ENCODE data around the gene PTTG2. TPM values are rescaled to one million over a fixed set of nuclear protein-coding genes. Genes with fewer than 3 reads are reported as not detected.

Gene PTTG2
- polyA plus RNA-seq, 1 donor (not counting 4 experiments of a cell fraction or from before 2014, with no cell fraction given) = not detected

- DNase-seq (ENCODE audit: low read depth, low spot score) (no peak), FAIRE-seq (no peak)
- no peak overlapping the region for H3K27ac ChIP-seq (ENCODE audit: control insufficient read depth, insufficient read depth, low read length)
- no peaks in the 10 kb centered on the region for H3K79me2 ChIP-seq (ENCODE audit: control insufficient read depth, insufficient read depth, low read length)
- H3K4me2 ChIP-seq (ENCODE audit: control insufficient read depth, extremely low read depth, insufficient read depth, low read depth, low read length) = no peak overlapping the region
- H2AFZ ChIP-seq (ENCODE audit: control insufficient read depth, low read length) = no peak overlapping the region
- H3K9me1 ChIP-seq (ENCODE audit: control insufficient read depth, extremely low read depth, insufficient read depth, low read length) = no peaks in the 10 kb centered on the region
- H3K4me3 ChIP-seq (ENCODE audit: control insufficient read depth in 2 of 3, extremely low read depth in 1 of 3, insufficient read depth in 2 of 3, low read depth in 1 of 3, low read length in 3 of 3) = no peak overlapping the region
- H3K36me3 ChIP-seq (ENCODE audit: control insufficient read depth in 2 of 2, extremely low read depth in 1 of 2, insufficient read depth in 2 of 2, low read length in 2 of 2) = no peaks in the 10 kb centered on the region
- H3K4me1 ChIP-seq (ENCODE audit: control insufficient read depth, extremely low read depth, insufficient read depth, low read length) = no peaks in the 10 kb centered on the region
- no peak overlapping the region for H3K9ac ChIP-seq (ENCODE audit: control insufficient read depth, extremely low read depth, insufficient read depth, low read length)
- H3K27me3 ChIP-seq (ENCODE audit: control insufficient read depth, extremely low read depth, insufficient read depth, low read length) = no peaks in the 10 kb centered on the region
- dilution Hi-C loops (cut with MboI; ENCODE audit: extremely low pct_ligation_motif_present, low sequenced_read_pairs) = no loop called here
- H4K20me1 ChIP-seq (ENCODE audit: control insufficient read depth, extremely low read depth, insufficient read depth, low read length) = no peaks in the 10 kb centered on the region
- no peak for TF ChIP-seq CTCF (optimal IDR thresholded peaks at IDR 0.05 in 1 of 3, IDR thresholded peaks at IDR 0.05 in 1 of 3, conservative IDR thresholded peaks at IDR 0.05 in 1 of 3; ENCODE audit: extremely low read depth in 1 of 3, insufficient read depth in 2 of 3, low read length in 3 of 3)
- TF ChIP-seq EZH2 (IDR thresholded peaks at IDR 0.05; ENCODE audit: low read length) = no peak
- no peaks in the 10 kb centered on the region for H3K9me3 ChIP-seq (ENCODE audit: control insufficient read depth, low read depth, low read length)
Measured at GRCh38 chr4:37951461-37952352, 8.5 kb upstream of the PTTG2 start.

GRCh38 chr4:37953156-37953555 is 7.0 kb upstream of the PTTG2 start:
- Histone ChIP-seq H3K36me3 (ENCODE audit: control insufficient read depth in 2 of 2, extremely low read depth in 1 of 2, insufficient read depth in 2 of 2, low read length in 2 of 2) (no peaks in the 10 kb centered on the region), H3K27me3 (ENCODE audit: control insufficient read depth, extremely low read depth, insufficient read depth, low read length) (no peaks in the 10 kb centered on the region), H4K20me1 (ENCODE audit: control insufficient read depth, extremely low read depth, insufficient read depth, low read length) (no peaks in the 10 kb centered on the region), H3K4me3 (ENCODE audit: control insufficient read depth in 2 of 3, extremely low read depth in 1 of 3, insufficient read depth in 2 of 3, low read depth in 1 of 3, low read length in 3 of 3) (no peak overlapping the region), H2AFZ (ENCODE audit: control insufficient read depth, low read length) (no peak overlapping the region), H3K9ac (ENCODE audit: control insufficient read depth, extremely low read depth, insufficient read depth, low read length) (no peak overlapping the region), H3K4me2 (ENCODE audit: control insufficient read depth, extremely low read depth, insufficient read depth, low read depth, low read length) (no peak overlapping the region), H3K4me1 (ENCODE audit: control insufficient read depth, extremely low read depth, insufficient read depth, low read length) (no peaks in the 10 kb centered on the region), H3K79me2 (ENCODE audit: control insufficient read depth, insufficient read depth, low read length) (no peaks in the 10 kb centered on the region), H3K27ac (ENCODE audit: control insufficient read depth, insufficient read depth, low read length) (no peak overlapping the region), H3K9me3 (ENCODE audit: control insufficient read depth, low read depth, low read length) (no peaks in the 10 kb centered on the region), H3K9me1 (ENCODE audit: control insufficient read depth, extremely low read depth, insufficient read depth, low read length) (no peaks in the 10 kb centered on the region)
- FAIRE-seq (no peak), DNase-seq (ENCODE audit: low read depth, low spot score) (no peak)
- dilution Hi-C loops (cut with MboI; ENCODE audit: extremely low pct_ligation_motif_present, low sequenced_read_pairs) = no loop called here
- no peak for TF ChIP-seq CTCF (optimal IDR thresholded peaks at IDR 0.05 in 1 of 3, IDR thresholded peaks at IDR 0.05 in 1 of 3, conservative IDR thresholded peaks at IDR 0.05 in 1 of 3; ENCODE audit: extremely low read depth in 1 of 3, insufficient read depth in 2 of 3, low read length in 3 of 3)
